Activated effector memory CD4-positive, alpha-beta T cell treated with Interleukin-2 at 50 U/mL for 16 hours (primary cell): Measurements from ENCODE around the gene BMP2K.
"Not testable (repeated sequence)": the region's sequence is repeated elsewhere in the genome, so short reads cannot be mapped to it uniquely, and the experiment has no call there.

Source experiments
- DNase-seq: peaks from one replicate; pipeline ENCODE4 v3.0.0-alpha.2; 2020

The BMP2K gene

DNA sequence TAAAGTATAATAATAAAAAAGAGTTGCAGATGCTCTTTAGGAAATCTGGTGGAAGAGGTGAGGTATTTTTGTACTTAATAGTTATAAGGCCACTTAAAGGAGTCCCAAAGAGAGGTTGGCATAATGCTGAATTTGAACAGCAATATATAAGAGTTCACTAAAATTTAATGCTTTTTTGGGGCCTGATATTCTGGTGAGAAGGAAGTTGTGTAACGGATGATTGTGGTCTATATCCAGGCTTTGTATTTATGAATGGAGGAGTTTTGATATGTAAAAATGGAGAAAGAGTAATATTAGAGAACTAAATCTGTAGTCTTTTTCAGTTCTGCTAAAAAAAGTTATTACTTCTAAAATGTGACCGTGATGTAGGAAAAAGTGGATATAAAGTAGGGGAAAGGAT, 20.4 kb downstream of the BMP2K start:
- DNase-seq = no peak

DNA sequence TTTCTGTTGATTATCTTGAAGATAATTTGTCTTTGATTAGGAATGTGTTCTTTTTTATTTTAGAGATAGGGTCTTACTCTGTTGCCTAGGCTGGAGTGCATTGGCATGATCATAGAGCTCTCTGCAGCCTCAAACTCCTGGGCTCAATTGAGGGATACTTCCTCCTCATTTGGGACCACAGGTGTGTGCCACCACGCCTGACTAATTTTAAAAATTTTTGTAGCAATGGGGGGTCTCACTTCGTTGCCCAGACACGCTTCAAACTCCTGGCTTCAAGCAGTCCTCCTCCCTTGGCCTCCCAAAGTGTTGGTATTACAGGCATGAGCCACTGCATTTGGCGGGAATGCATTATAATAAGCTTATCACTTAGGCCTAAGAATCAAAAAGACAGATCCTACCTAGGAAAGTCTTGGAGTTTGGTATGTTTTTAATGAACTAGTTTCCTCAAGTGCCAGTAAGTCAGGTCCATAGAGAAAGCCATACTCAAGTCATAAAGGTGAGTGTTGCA, 21.7 kb downstream of the BMP2K start:
- DNase-seq = no peak

DNA sequence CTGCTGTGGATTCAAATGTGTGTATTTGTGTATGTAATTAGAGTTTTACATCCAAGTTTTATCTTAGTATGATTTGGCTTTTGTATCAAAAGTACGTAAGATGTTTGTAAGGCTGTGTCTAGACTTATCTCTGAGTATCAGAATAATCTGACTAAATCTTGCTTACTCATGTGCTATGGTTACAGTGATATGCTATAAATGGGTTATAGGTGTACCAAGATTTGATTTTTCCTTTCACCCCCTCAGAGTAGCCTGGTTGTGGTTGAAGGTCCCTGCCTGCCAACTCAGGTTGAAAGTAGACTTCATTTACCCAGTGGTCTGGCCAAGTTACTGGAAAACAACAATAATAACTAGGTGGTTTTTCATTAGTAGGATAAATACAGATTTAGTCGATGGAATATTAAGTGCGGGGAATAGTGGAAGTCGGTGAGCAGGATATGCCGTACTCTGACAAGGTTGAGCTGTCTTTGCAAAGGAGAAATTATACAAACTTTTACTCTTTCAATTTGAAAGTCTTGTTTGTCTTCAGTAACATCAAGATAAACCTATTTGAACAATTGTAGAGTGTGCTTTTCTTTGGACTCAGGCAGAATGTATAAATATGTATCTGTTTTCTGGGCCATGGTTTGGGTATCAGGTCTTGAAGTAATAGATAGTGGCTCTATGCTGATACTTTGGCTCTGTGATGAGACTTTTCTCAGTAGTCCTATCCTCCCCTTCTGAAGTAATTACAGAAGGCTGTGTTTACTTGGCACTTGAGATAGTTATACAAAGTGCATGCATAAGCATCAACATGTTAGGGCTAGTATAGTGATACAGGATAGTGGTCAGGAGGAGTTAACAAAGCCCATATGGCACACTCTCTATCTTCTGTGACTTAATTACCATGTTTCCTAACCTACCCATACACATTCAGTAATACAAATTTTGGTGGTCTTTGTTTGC, 23.7 kb downstream of the BMP2K start:
- no peak for DNase-seq

DNA sequence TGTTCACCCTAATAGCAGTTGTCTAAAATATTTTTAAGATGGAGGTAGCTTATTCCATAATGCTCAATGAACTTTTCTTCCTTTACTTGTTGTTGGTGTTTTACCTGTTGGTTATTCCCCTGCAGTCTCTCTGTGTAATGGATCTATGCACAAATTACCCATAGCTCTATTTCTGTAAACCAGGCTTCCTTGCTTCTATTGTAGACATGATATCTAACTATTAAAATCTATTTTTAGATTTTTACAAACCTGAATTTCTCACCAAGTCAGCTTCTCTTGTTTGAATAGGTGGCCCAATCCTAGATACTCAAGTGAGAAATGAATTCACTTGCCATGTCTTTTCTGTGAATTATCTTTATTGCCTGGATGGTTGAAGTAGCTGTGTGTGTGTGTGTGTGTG, 24.8 kb downstream of the BMP2K start:
- no peak for DNase-seq

DNA sequence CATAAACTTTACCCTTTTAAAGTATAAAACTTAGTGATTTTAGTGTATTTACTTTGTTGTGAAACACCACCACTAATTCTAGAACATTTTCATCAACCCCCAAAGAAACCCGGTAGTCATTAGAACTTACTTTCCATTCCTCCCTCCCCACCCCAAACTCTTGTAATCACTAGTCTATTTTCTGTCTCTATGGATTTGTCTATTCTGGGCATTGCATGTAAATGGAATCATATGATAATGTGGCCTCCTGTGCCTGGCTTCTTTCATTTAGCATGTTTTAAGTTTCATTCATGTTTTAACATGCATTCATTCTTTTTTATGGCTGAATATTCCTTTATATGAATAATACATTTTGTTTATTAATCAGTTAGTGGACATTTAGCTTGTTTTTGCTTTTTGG, 27.8 kb downstream of the BMP2K start:
- no peak for DNase-seq

DNA sequence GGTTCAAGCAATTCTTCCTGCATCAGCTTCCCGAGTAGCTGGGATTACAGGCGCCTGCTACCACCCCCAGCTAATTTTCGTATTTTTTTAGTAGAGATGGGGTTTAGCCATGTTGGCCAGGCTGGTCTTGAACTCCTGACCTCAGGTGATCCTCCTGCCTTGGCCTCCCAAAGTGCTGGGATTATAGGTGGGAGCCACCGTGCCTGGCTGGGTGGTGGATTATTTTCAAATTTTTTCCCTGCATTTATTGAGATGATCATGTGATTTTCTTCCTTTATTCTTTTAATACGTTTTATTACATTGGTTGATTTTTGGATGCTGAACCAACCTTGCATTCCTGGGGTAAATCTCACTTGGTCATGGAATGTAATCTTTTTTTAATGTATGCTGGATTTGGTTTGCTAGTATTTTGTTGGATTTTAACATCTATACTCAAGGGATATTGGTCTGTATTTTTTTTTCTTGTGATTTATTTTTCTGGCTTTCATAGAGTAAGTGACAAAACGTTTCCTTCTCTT, 30.9 kb downstream of the BMP2K start:
- no peak for DNase-seq

DNA sequence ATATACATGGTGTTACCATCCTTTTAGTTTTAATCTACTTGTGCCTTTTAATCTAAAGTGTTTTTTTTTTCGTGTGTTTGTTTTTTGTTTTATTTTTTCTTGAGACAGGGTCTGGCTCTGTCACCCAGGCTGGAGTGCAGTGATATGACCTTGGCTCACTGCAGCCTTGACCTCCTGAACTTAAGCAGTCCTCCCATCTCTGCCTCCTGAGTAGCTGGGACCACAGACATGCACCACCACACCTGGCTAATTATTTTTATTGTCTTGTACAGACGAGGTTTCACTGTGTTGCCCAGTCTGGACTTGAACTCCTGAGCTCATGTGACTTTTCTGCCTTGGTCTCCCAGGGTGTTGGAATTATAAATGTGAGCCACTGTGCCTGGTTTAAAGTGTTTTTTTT, 33.1 kb downstream of the BMP2K start:
- DNase-seq = no peak

DNA sequence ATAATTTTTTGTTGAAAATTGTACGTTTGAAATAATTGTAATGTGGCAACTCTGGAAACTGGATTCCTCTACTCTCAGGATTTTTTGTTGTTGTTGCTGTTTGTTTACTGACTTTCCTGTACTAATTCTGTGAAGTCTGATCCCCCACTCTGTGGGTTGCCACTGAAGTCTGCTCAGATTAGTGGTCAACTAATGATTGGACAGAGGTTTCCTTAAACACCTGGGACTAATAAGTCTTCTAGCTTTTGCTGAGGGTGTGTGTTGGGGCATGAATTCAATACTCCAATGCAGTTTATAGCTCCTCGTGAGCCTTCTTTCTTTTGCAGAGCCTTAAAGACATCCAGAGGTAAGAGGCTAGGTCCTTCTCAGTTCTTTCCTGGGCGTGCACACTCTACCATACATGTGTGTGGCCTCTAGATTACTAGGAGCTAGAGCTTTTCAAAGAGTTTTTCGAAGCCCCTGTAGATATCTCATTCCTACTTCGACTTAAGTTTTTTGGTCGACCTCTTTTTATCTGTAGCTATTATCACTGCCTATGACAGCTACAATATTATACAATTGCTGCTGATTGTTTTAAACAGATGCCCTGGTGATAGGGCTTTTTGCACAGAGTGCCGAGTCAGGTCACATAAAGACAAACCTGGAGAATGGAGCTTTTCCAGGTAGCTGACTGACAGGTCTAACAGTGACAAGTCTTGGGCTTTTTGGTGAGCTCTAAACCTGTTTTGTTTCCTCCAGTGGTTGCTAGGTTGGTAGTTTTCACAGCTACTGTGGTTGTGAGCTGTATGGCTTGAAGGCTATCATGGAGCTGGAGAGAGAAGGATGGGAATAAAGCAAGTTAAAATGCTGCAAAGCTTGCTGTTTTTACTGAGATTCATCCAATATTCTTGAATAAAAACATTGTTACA, 34.0 kb downstream of the BMP2K start:
- DNase-seq = no peak

DNA sequence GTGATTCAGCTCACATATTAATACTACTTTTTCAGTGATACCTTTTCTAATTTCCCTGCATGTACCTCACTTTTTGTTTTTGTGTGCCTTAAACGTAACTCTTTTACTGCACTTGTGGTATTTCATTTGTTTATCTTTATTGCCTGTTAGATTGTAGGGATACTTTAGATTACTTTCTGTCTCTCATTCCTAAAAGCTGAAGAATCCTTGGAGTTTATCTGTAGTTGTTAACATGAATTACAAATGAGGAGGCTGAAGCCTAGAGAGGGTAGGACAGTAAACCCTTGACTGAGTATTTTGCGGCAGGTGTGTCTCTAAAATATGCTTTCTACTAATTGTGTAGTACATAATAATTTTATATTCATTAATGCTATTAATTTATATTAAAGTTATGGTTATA, 34.9 kb downstream of the BMP2K start:
- no peak for DNase-seq

DNA sequence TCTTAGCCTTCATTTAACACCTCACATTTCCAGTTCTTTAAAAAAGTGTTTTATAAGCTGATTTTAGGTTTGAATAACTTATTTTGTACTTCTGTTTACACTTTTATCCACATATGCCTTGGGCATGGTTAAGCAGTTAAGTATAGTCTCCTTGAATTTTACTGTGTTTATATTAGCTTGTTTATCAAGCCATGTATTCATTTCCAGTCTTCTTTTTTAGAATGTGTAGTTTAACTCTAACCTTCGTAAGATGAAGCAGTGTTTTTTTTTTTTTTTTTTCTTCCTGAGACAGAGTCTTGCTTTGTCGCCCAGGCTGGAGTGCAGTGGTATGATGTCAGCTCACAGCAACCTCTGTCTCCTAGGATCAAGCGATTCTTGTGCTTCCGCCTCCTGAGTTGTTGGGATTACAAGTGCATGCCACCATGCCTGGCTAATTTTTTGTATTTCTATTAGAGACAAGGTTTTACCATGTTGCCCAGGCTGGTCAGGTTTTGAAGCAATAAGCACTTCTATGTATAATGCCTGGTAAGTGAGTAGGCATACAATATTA, 42.5 kb downstream of the BMP2K start:
- DNase-seq = no peak

DNA sequence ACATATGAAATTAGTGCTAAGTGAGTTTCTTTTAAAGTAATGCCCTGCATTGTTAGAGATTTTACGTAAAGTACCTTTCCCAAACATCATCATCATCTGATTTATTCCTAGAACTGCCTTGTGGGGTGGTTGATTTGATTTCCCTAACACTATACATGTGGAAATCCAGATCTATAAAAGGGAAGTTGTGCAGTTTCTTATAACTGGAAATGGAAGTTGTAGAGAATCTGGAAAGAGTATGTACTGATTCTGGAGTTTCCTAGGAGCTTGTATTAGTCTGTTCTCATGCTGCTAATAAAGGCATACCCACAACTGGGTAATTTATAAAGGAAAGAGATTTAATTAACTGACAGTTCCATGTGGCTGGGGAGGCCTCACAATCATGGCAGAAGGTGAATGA, 47.9 kb downstream of the BMP2K start:
- DNase-seq = no peak

DNA sequence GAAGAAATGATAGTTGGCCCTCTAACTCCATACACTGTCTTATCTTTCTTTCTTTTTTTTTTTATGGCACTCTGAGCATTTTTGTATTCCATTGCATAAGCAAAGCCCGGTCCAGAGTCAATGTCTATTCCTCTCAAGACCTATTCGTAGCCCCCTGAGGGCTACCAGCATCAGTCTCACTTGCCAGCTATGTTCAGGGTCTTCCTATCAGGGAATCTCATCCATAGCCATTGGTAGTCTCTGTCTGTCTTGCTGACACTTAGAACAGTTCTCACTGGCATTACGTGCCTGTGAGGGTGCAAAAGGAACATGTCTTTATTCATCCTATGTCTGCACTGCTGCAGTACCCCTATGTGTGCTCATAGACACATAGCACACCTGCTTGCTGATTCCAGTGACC, 51.0 kb downstream of the BMP2K start:
- no peak for DNase-seq

DNA sequence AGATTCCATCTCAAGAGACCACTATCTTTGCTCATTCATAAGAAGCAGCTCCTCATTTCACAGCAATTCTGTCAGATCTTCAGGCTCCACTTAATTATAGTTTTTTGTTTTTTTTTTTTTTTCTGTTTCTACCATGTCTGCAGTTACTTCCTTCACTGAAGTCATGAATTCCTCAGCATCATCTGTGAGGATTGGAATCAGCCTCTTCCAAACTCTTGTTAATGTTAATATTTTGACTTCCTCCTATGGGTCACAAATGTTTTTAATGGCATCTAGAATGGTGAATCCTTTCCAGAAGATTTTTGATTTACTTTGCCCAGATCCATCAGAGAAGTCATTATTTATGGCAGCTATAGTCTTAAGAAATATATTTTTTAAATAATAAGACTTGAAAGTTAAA, 53.1 kb downstream of the BMP2K start:
- DNase-seq = no peak

DNA sequence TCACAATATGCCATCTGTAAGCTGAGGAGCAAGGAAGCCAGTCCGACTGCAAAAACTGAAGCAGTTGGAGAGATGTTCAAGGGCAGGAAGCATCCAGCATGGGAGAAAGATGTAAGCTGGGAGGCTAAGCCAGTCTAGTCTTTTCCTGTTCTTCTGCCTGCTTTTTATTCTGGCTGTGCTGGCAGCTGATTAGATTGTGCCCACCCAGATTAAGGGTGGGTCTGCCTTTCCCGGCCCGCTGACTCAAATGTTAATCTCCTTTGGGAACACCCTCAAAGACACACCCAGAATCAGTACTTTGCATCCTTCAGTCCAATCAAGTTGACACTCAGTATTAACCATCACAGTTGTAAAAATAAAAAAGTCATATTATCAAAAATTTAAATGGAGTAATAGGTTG, 63.5 kb downstream of the BMP2K start:
- DNase-seq = not testable (repeated sequence)

DNA sequence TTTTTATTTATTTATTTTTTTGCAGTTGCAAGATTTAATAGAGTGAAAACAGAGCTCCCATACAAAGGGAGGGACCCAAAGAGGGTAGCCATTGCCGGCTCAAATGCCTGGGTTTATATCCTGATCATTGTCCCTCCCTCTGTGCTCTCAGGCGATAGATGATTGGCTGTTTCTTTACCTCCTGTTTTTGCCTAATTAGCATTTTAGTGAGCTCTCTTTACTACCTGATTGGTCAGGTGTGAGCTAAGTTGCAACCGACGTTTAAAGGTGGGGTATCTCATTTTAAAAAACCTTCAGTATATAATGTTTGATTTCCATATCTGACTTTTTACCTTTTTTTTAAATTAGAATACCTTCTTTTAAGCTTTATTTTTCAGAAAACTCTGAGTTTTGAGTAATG, 64.1 kb downstream of the BMP2K start:
- not testable (repeated sequence) for DNase-seq

DNA sequence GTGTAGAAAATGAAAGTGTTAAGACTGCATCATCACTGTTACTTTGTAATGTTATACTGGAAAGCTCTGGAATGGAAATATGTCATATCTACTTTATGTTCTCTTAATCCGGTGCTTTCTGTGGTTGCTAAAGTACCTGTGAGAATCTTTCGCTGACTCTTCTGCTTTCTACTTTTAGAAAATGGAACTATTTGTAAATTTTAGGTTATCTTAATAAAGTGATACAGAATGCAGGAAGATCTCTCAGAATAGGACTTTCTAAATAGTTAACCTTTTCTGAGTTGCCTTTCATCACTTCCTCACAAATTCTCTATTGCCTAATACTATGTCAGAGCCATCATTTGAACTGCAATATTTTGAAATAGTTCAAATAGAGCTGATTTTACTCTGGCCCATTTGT, 69.3 kb downstream of the BMP2K start:
- DNase-seq = no peak

DNA sequence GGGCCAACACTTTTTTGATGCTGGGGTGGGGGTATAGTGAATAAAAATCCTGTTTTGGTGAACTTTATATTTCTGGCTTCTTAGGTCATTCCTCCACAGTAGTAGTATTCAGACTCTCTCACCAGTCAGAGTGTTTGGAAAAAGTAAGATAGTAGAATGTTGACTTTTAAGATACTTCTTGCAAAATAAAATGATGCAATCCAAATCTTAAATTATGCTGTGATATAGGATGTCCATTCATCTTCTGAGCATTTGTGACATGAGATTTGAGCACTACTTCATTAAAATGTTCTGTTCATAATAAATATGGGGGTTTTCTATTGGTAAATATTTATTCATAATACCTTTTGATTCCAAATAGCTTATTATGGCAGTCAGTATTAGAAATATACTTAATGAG, 70.1 kb downstream of the BMP2K start:
- DNase-seq = no peak

DNA sequence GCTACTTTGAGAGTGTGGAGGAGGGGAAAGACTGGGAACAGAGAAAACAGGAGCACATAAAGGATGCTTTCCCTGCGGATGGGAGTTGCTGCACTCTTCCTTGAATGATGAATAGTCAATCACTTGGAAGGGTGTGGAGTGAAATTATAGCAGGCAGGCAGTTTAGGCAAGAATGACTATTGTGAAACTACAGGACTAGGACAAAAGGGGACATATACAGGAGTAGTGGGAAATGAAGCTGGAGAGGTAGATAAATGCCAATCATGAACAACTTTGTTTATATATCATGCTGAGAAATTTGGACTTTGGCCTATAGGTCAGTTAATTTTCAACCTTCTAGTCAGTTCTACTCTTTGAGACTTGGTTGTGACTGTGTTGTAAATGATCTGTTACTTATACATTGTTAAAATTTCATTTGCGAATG, 86.2 kb downstream of the BMP2K start:
- DNase-seq = no peak

DNA sequence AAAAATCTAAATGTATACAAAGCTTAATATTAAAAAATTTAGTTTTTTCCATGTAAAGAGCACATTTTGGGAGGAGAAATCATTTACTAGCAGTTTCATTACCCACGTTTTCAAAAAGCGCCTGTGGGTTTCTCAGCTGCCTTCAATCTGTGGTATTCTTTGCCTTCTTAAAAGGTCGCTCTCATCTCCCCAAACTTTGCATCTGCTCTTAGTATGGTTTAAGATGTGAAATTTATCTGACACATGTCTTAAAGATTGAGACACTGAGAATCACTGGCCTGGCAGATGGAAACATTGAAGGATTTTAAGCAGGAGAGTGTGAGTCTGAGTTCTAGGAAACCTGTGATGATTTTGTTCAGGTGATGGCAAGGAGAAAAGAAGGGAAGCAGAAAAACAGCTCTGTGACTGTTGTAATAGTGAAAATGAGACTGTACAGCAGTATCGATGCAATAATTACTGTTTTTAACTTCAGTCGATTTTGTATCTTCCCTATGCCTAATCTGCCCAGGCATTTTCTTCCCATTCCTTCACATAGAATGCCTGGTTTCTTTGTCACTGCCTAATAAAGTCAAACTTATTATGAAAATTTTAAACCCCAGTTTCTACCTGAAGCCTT, 87.2 kb downstream of the BMP2K start:
- no peak for DNase-seq

DNA sequence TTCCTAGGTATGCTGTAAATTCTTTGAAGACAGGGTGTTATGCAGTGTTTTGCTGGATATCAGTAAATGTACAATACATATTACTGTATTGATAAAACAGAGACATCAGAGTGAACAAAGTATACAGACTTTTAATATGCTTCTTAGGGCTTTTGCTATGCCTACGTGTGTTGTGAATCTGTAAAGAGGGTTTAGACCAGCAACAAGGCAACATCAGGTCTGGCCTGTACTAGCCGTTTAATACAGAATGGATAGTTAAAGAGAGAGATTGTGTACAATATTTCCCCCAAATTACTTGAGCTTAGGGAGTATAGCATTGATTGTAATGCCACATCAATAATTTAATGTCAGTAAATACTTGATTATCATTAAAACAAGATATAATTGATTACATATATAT, 87.8 kb downstream of the BMP2K start:
- DNase-seq = no peak

DNA sequence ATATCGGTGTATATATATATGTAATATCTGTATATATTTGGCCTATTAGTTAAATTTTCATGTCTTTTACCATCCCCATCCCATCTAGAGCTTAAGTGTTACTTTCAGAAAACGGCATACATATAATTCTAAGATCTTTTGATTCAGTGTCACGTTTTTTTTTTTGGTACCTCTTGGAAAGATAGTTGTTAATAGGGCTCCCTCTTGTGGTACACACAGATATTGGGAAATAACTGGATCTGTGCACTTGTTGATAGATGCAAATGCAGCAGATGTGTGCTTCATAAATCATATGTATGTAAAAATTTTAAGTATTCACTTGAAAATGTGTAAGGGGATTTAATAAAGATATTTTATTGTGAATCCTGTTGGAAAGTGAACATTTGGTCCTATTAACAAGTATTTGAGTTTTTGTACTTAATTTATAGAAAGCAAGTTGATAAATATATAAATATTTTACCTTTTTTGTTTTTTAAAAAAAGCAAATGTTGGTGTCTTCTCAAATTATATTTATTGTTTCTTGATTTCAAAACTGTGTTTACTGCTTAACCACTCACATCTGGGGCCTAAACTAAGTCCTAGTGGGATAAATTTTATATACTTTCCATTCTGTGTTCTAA, 88.4 kb downstream of the BMP2K start:
- no peak for DNase-seq

DNA sequence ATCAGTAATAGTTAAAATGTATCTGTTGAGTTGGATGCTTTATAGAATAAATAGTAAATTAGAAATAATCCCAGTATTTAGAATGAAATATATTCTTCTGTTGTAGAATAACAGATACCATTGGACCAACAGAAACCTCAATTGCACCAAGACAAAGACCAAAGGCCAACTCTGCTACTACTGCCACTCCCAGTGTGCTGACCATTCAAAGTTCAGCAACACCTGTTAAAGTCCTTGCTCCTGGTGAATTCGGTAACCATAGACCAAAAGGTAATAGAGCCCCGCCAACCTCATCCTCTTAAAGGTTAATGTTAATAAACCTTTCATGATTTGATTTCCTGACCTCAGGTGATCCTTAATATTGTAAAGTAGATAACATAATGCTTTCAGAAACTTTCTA, 89.3 kb downstream of the BMP2K start:
- no peak for DNase-seq
